Fibroblast of lung (primary cell): ENCODE measurements around the gene KCNE2.

Source experiments
- CTCF ChIP-seq, 2 donors: IDR thresholded peaks in 1 of 2; conservative IDR thresholded peaks in 1 of 2; 1 replicate in 1 of 2; 2 replicates in 1 of 2; pipeline ENCODE4 v1.5.1; 2011 to 2012; ENCODE audit warnings: low read length in 2 of 2, control low read depth in 1 of 2, inconsistent platforms in 1 of 2, low read depth in 1 of 2, mild to moderate bottlenecking in 1 of 2
- EZH2 ChIP-seq: IDR thresholded peaks from 2 replicates; pipeline ENCODE4 v1.5.1; 2012; ENCODE audit warnings: low read length, control low read depth, mild to moderate bottlenecking; ENCODE audit errors: missing control alignments

GRCh38 chr21:34336245-34336644, 27.6 kb upstream of the KCNE2 start:
- TF ChIP-seq CTCF (conservative IDR thresholded peaks at IDR 0.05 in 1 of 2, IDR thresholded peaks at IDR 0.05 in 1 of 2; ENCODE audit: low read depth in 1 of 2, low read length in 2 of 2) (no peak), EZH2 (no peak)
